Osteoblast (primary cell): Measurements from ENCODE around the gene GPR132. TPM values are rescaled to one million over a fixed set of nuclear protein-coding genes. Genes with fewer than 3 reads are reported as not detected.
"Not testable (repeated sequence)": the region's sequence is repeated elsewhere in the genome, so short reads cannot be mapped to it uniquely, and the experiment has no call there.

Source experiments
- DNase-seq: peaks from one replicate; pipeline ENCODE4 v3.0.0; 2011; ENCODE audit warnings: low spot score, mixed read lengths; ENCODE audit not compliant: insufficient read length; ENCODE audit errors: missing footprints
- H2AFZ ChIP-seq: 2 replicates; pipeline ENCODE4 v1.6.0; 2011; ENCODE audit warnings: mild to moderate bottlenecking, low read length
- H3K27ac ChIP-seq: 2 replicates; pipeline ENCODE4 v1.5.1; 2011; ENCODE audit warnings: mild to moderate bottlenecking, low read depth, low read length, moderate library complexity
- H3K27me3 ChIP-seq: 2 replicates; pipeline ENCODE4 v1.6.0; 2012; ENCODE audit warnings: mild to moderate bottlenecking, control low read depth, inconsistent platforms, low read length, moderate library complexity; ENCODE audit not compliant: insufficient read depth
- H3K36me3 ChIP-seq: 2 replicates; pipeline ENCODE4 v1.5.1; 2011; ENCODE audit warnings: mild to moderate bottlenecking, low read length, control low read depth, moderate library complexity; ENCODE audit not compliant: insufficient read depth
- H3K4me1 ChIP-seq: 2 replicates; pipeline ENCODE4 v1.5.1; 2011; ENCODE audit warnings: mild to moderate bottlenecking, low read length, control low read depth, moderate library complexity; ENCODE audit not compliant: insufficient read depth
- H3K4me2 ChIP-seq: 2 replicates; pipeline ENCODE4 v1.6.0; 2011; ENCODE audit warnings: mild to moderate bottlenecking, low read length; ENCODE audit not compliant: insufficient read depth
- H3K4me3 ChIP-seq: fragments of 200-600 bp; sonication (generic); 3 replicates; pipeline ENCODE4 v1.5.1; 2012; ENCODE audit warnings: mild to moderate bottlenecking, low read length, inconsistent platforms; ENCODE audit not compliant: insufficient read depth
- H3K79me2 ChIP-seq: 2 replicates; pipeline ENCODE4 v1.6.0; 2012; ENCODE audit warnings: mild to moderate bottlenecking, low read length, control low read depth, inconsistent platforms; ENCODE audit not compliant: insufficient read depth
- H3K9me3 ChIP-seq: 2 replicates; pipeline ENCODE4 v1.5.1; 2011; ENCODE audit warnings: low read depth, low read length, control low read depth
- H4K20me1 ChIP-seq: 2 replicates; pipeline ENCODE4 v1.6.0; 2012; ENCODE audit warnings: mild to moderate bottlenecking, low read length, control low read depth; ENCODE audit not compliant: insufficient read depth
- total RNA-seq: library from RNA; depleted of rRNA; stranded (reverse); fragments of >200 nt; gene quantifications from 2 replicates; pipeline ENCODE4 v1.2.3, GENCODE V29; 2012
- TF ChIP-seq, protein P1 (sequence below): IDR thresholded peaks from 2 replicates; pipeline ENCODE4 v1.5.1; 2011; ENCODE audit warnings: mild to moderate bottlenecking, low read depth, low read length, moderate library complexity; ENCODE audit errors: extremely low read depth

The GPR132 gene
- total RNA-seq, 1 donor: under 0.01 TPM

DNA sequence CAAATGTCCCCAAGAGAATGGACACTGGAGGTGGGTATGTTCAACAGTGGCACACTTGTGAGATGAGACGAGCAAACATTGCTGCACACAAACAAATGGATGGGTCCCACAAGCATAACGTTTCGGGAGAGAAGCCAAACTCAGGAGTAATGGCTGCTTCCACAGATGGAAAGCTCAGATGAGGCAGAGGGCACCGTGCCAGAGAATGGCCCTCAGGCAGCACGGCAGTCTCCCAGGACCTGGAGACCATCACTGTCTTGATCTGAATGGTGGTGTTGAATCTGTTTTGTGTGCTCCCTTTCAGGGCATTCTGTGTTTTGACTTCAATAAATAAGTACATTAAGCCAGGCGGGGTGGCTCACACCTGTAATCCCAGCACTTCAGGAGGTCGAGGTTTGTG lies 35.8 kb downstream of the GPR132 start:
- Histone ChIP-seq H3K79me2 (no peaks in the 10 kb centered on the region), H3K36me3 (no peaks in the 10 kb centered on the region), H2AFZ (no peak overlapping the region), H3K4me2 (no peak overlapping the region), H3K4me1 (peaks cover 42% of the 10 kb centered on the region), H3K9me3 (no peaks in the 10 kb centered on the region), H4K20me1 (no peaks in the 10 kb centered on the region), H3K27ac (no peak overlapping the region), H3K27me3 (no peaks in the 10 kb centered on the region), H3K4me3 (no peak overlapping the region)
- DNase-seq: no peak
- TF ChIP-seq, protein P1, sequence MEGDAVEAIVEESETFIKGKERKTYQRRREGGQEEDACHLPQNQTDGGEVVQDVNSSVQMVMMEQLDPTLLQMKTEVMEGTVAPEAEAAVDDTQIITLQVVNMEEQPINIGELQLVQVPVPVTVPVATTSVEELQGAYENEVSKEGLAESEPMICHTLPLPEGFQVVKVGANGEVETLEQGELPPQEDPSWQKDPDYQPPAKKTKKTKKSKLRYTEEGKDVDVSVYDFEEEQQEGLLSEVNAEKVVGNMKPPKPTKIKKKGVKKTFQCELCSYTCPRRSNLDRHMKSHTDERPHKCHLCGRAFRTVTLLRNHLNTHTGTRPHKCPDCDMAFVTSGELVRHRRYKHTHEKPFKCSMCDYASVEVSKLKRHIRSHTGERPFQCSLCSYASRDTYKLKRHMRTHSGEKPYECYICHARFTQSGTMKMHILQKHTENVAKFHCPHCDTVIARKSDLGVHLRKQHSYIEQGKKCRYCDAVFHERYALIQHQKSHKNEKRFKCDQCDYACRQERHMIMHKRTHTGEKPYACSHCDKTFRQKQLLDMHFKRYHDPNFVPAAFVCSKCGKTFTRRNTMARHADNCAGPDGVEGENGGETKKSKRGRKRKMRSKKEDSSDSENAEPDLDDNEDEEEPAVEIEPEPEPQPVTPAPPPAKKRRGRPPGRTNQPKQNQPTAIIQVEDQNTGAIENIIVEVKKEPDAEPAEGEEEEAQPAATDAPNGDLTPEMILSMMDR: no peak

DNA sequence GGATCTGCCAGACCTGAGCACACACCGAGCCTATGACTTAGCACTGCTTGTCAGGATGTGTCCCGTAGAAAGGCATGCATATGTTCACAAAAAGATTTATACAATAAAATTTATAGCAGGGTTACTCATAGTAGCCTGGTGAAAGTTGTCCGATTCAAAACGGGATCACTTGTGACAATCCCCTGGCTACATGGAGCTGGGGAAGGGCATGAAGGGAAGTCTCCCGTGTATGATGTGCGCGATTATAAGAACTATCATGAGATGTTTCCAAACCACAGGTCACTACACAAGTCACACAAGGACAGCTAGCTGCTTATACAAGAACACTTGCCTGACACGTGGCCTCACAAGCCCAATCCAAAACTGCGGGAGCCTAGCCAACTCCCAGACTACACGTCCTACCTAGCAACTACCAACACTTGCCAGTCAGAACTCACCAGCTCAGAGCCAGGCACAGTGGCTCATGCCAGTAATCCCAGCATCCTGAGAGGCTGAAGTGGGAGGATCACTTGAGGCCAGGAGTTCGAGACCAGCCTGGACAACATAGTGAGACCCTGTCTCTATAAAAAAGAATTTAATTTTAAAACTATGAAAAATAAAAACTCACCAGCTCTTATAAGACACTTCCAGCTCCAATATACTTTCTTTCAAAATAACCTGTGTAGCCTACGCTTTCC lies 36.8 kb downstream of the GPR132 start:
- H3K27me3 ChIP-seq: no peaks in the 10 kb centered on the region
- H3K4me1 ChIP-seq: peaks cover 52% of the 10 kb centered on the region
- no peaks in the 10 kb centered on the region for H3K36me3 ChIP-seq
- H3K4me3 ChIP-seq: no peak overlapping the region
- H3K4me2 ChIP-seq: peak overlapping the region; percentile 73
- H3K9me3 ChIP-seq: no peaks in the 10 kb centered on the region
- no peaks in the 10 kb centered on the region for H3K79me2 ChIP-seq
- DNase-seq: peak; percentile 73
- TF ChIP-seq, protein P1: no peak
- peak overlapping the region; percentile 88 for H3K27ac ChIP-seq
- H2AFZ ChIP-seq: peak overlapping the region; percentile 74
- H4K20me1 ChIP-seq: no peaks in the 10 kb centered on the region

DNA sequence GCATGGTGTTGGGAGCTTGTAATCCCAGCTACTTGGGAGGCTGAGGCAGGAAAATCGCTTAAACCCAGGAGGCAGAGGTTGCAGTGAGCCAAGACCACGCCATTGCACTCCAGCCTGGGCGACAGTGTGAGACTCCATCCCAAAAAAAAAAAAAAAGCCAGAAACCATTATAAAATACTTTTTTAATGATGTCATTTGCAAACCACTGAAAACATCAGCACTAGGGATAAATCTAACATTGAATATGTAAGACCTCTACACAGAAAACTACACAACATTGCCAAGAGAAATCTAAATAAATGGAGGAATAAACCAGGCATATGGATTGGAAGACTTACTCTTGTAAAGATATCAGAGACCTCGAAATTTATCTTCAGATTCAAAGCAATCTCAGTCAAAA lies 37.5 kb downstream of the GPR132 start:
- not testable (repeated sequence) for H3K36me3 ChIP-seq, H3K79me2 ChIP-seq, H4K20me1 ChIP-seq, H3K27me3 ChIP-seq, H3K4me3 ChIP-seq, H3K9me3 ChIP-seq
- Histone ChIP-seq H2AFZ (peak overlapping the region; percentile 74), H3K4me2 (peak overlapping the region; percentile 73), H3K4me1 (peaks cover 55% of the 10 kb centered on the region), H3K27ac (peak overlapping the region; percentile 88)
- peak; percentile 26 for DNase-seq

DNA sequence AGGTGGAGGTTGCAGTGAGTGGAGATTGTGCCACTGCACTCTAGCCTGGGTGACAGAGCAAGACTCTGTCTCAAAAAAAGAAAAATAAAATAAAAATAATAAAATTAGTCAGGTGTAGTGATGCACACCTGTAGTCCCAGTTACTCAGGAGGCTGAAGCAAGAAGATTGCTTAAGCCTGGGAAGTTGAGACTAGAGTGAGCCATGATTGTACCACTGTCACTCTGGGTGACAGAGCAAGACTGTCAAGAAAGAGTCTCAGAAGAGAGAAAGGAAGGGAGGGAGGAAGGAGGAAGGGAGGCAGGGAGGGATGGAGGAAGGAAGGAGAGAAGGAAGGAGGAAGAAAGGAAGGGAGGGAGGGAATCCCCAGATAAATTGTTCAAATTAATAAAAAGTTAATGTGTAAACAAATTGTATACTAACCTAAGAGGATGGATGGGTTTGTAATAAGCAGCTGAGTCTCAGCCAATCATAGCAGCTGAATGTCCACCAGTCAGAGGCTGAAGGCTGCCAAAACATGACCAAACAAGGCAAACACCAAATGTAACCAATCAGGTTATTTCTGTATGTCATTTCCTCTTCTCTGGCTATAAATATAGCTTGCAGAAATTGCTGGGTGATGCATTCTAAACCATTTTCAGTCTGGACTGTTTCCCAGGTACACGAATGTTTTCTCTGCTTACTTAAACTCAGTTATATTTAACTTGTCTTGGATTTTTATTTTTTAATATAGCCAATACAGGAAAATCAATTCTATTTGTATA lies 38.2 kb downstream of the GPR132 start:
- peak overlapping the region; percentile 88 for H3K27ac ChIP-seq
- no peaks in the 10 kb centered on the region for H3K27me3 ChIP-seq
- DNase-seq: peak; percentile 72

More for the DNA sequence above, 38.2 kb downstream of the GPR132 start:
- no peaks in the 10 kb centered on the region for H3K9me3 ChIP-seq
- peak overlapping the region; percentile 73 for H3K4me2 ChIP-seq
- TF ChIP-seq, protein P1: no peak
- H3K36me3 ChIP-seq: no peaks in the 10 kb centered on the region
- no peaks in the 10 kb centered on the region for H4K20me1 ChIP-seq
- peaks cover 4% of the 10 kb centered on the region for H3K79me2 ChIP-seq
- H3K4me3 ChIP-seq: no peak overlapping the region
- no peak overlapping the region for H2AFZ ChIP-seq
- H3K4me1 ChIP-seq: peaks cover 60% of the 10 kb centered on the region
